EL (cell line): ENCODE data around the gene ASF1B.

ENCODE experiments used
- DNase-seq: peaks from one replicate; pipeline ENCODE4 v3.0.0-alpha.2; 2016

ASF1B gene

DNA sequence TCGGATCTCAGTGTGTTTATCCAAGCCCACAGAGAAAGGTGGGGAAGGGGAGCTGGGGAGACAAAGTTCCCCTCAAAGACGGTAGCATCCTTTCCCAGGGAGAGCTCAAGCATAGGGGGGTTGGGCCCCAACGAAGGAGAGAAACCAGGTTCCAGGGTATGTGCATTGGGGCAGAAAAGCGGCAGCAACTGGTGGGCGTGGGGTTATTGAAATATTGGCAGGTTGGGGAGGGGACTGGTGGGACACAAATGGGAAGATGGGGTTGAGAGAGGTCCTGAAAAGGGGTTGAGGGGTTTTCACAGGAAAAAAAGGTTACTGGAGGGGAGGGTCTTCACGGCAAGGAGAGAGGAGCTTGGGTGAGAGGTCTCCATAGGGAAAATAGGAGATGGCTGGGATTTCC is 1.0 kb downstream of the ASF1B start:
- DNase-seq, result no peak

DNA sequence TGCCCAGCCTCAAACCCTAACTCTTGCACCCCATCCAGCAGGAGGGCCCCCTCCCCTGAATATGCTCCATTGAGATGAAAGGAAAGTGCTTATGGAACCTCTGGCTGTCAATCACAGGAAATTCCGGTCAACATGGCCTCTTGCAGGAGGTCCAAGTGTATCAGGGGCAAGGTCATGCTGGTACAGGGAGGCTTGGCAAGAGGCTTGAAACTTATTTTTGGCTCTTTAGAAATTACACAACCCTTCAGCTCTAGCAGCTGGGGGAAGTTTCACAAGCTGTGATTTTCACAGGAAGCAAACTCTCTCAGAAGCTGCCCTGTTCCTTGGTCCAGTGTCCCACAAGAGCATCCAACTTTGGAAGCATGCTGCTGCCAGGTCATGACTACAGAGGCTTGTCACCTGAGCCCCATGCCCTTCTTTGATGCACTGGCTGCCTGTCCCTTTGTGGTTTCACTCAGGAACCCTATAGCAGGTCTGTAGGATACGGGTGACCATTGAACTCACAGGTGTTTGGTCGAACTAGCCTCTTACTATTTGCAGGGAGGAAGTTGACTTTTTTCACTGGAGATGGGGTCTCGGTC is 8.4 kb downstream of the ASF1B start:
- DNase-seq, result no peak

GRCh38 chr19:14127176-14127575 is 9.2 kb downstream of the ASF1B start:
- DNase-seq, result no peak

DNA sequence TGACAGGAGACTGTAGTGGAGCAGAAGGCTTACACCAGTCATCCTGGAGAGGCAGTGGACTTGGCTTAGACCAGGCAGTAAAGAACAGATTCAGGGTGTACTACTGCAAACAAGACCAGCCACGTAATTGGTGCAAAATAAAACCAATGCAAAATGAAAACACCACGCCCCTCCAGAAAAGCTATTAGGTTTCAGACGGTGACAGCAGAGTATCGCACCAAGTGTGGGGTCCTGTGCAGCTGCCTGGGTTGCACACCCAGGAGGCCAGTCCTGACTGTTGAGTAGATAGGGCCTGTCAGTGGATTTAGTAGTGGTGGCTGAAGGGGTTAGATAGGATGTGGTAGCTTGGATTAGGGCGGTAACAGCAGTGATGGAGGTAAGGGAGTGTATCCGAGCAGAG is 13.5 kb downstream of the ASF1B start:
- no peak for DNase-seq

- no peak for DNase-seq
Observed at GRCh38 chr19:14120497-14120780, 15.9 kb downstream of the ASF1B start.

DNA sequence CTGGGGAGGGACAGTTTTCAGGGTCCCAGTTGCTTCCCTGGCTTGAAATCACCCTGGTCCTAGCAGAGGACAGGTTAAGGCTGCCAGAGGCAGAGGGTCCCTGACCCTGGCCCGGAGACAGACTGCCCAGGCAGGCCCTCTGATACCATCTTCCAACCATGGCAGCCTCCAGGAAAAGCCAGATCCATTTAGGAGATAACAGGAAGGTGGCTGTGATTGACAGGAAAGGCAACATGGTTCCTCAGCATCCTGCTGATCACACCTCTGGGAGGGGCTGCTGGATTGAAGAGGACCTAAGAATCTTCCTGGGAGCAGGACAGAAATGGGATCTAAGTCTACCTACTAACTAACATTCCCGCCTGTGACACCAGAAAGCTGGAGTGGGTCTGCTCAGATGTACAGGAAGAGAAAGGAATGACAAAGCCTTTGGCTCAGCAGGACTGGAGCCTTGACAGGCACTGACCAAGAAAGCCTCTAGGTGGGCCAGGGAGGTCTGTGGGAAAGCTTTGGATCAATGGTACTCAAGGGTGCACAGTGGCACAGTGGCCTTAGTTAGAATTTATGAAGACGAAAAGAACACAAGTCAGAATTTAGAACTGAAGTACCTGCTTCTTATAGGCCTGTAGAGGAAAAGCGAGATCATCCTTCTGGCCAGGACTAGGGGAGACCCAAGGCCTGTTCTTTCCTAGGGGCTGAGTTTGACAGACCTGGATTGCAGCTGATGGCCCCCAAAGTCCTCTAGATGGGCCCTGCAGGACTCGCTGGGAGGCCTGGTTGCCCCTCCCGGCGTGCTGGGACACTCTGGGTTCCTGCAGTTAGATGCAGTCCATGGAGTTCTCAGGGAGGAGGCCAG is 16.5 kb downstream of the ASF1B start:
- DNase-seq, result no peak

GRCh38 chr19:14119146-14119545 is 17.2 kb downstream of the ASF1B start:
- DNase-seq, result no peak

- peak; percentile 59 for DNase-seq
Observed at GRCh38 chr19:14118165-14119051, 18.0 kb downstream of the ASF1B start.

DNA sequence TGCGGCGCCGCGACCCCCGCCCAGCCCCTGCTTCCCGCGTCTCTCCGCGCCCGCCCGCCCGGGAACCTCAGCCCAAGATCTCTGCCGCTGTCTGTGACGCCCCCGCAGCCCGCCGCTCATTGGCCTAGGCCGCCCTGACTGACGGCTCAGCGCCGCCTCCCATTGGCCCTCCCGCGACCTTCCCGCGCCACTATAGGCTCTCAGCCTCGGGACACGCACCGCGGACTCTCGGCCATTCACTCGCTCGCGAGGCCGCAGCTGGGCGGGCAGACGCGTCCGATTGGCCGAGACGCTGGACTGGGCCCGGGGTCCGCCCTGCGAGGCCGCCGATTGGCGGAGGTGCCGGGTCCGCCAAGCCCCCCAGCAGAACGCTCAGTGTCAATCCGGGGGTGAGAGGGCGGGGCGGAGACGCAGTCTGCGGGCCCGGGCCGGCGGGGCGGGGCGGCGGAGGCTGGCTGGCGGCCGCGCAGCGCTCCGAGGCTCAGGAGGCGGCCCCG is 18.7 kb downstream of the ASF1B start, which contains the start of gene PRKACA:
Gene PRKACA, minus strand, starts transcription at position 95 of the 497 bp plus-strand sequence. CDS start 215 bp downstream, outside the sequence.
- peak; percentile 99 for DNase-seq

GRCh38 chr19:14116918-14117578 is 19.3 kb downstream of the ASF1B start:
- no peak for DNase-seq

GRCh38 chr19:14116525-14116917 is 19.9 kb downstream of the ASF1B start:
- DNase-seq, result no peak

GRCh38 chr19:14115756-14116155 is 20.6 kb downstream of the ASF1B start:
- no peak for DNase-seq

GRCh38 chr19:14114854-14115253 is 21.5 kb downstream of the ASF1B start:
- no peak for DNase-seq

DNA sequence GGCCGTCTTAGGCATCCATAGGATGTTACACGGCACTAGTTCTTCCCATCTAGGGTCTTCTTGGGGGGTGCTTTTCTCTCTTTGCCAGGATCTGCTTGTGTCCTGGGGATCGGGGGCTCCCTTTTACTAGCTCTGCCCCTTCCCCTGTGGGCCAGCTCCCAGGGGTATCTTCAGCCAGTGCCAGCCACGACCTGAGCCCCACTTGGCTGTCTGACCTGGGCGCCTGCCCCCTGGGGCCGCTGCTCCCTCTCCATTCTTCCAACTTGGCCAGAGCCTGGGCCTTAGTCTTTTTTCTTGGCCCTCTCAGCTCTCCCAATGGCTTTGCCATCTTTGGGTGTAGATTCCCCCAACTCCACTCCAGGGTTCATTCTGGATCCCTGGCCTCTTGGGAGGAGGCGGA is 21.9 kb downstream of the ASF1B start:
- no peak for DNase-seq

GRCh38 chr19:14113762-14114414 is 22.5 kb downstream of the ASF1B start:
- no peak for DNase-seq

DNA sequence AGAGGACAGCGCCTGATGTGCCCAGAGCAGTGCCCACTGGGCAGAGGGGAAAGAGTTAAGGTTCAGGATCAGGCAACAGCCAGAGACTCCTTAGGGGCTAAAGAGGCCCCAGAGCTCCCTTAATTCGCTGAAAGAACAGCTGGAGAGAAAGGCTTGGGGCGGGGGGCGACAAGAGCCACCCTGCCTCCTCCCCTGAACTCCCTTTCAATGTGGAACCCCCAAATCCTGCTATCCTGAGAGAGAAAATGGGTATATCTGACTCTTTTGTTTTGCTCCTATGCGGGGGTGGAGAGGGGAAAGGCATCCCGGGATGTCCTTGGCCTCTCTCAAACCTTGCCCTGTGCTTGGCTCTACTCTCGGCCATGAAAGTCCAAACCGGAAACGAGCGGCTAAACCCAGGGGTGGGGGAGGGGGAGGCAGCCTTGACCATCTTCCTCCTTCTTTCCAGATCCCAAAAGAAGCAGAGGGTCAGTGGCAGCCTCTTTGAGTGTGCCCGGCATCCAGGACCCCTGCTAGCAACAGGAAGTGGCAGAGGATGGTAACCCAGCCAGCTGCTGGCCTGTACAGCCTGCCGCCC is 23.5 kb downstream of the ASF1B start:
- DNase-seq, result no peak

DNA sequence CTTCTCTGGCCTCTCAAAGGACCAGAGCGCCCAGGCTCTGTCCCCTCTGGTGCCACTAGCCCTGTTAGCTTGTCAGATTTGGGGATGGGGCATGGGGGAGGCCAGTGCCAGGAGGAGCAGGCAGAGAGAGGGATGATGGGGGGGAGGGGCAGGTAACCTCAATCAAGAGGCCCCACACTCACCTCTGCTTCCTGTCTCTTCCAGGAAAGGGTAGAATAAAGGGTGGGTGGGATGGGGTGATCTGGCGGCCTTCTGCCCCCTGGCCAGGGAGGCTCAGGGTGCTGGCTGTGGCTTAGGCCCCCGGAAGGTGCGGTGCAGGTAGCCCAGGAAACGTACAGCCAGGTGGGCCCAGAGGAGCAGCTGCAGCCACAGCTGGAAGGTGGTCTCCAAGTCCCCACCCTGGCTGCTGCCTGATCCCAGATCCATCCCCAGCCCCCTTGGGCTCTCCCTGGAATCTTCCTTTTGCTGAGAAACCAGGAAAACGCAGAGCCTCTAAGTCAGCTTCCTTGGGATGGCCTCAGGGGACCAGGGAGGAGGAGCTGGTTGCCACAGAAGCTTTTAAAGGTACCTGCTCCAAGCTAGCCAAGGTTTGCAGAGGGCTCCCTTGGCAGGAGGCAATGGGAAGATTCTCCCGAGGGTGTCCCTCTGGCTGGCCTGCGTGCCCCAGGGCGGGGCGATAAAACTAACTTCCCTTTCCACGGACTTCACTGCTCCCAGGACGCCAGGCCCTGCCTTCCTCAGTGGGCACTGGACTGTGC is 24.2 kb downstream of the ASF1B start:
- DNase-seq, result no peak

DNA sequence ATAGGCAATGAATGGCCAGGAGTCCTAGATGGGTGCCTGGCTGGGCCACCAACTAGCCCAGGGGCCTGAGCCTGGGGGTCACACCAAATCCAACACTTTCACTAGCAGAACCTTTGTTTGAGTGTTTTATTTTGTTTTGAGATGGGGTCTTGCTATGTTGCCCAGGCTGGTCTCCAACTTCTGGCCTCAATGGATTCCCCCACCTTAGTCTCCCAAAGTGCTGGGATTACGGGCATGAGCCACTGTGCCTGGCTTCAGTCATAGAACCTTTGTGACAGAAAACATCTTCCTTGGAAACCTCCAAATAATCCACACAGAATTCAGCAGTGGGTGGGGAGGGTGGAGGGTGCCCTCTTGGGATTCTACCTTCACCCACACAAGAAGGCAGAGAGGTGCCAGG is 24.9 kb downstream of the ASF1B start:
- DNase-seq, result no peak

- no peak for DNase-seq
Observed at GRCh38 chr19:14110650-14111049, 25.7 kb downstream of the ASF1B start.

DNA sequence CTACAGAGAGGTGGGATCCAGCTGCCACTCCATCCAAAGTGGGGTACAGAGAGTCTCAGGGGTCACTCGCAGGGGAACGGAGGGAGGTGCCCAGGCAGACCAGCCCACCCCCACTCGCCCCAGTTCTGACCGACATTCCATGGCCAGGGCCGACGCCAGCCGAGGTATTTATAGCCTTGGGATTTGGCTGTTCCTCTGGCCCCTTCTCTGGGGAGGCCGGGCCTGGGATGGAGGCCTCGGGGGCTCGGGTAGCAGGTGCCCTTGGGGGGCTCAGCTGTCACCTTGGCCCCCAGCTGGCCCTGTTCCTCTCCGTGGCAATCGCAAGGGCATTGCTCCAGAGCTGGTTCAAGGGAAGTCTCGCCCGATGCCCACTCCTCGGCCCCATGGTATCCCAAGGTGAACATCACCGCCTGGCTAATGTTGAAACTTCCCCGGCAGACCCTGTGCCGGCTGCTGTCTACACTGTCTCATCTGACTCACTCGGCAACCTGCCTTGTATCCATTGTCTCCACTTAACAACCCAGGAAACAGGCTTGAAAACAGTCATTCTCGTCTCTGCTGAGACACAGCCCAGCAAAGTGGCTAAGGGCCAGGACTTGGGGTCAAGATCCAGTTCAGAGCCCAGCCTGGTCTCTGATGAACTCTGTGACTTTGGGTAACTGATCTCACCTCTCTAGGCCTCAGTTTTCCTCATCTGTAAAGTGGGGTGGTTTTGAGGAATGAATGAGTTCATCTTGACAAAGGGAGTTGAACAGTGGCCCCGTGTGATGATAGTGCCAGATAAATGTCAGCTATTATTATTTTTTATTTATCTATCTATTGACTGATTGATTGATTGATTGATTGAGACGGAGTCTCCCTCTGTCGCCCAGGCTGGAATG is 28.6 kb downstream of the ASF1B start:
- DNase-seq, result no peak
